IPS DF 19.7 (cell line): ENCODE data around the gene SPSB2.
A peak's percentile ranks its signal among the peaks of the same experiment; 100 is the strongest.

Experiments used
- DNase-seq: peaks from one replicate; pipeline ENCODE4 v3.0.0-alpha.2; 2013; ENCODE audit warnings: low read depth, low spot score

The SPSB2 gene

GRCh38 chr12:6851153-6851920 lies 21.8 kb downstream of the SPSB2 start, which contains the start of gene CDCA3:
TSS of gene CDCA3 (minus strand) at chr12:6851286. CDS start at chr12:6850952, 334 bp downstream.
- peak; percentile 98 for DNase-seq

GRCh38 chr12:6850796-6851152 lies 22.3 kb downstream of the SPSB2 start:
- no peak for DNase-seq

GRCh38 chr12:6849976-6850560 lies 23.0 kb downstream of the SPSB2 start:
- no peak for DNase-seq

- DNase-seq = no peak
Observed at GRCh38 chr12:6849427-6849826, 23.7 kb downstream of the SPSB2 start.

- no peak for DNase-seq
Observed at GRCh38 chr12:6847676-6848075, 25.4 kb downstream of the SPSB2 start.

GRCh38 chr12:6846316-6846869 lies 26.7 kb downstream of the SPSB2 start:
- DNase-seq = no peak

- DNase-seq = no peak
Observed at GRCh38 chr12:6845395-6845794, 27.7 kb downstream of the SPSB2 start.

GRCh38 chr12:6843118-6843902 lies 29.8 kb downstream of the SPSB2 start:
- DNase-seq = no peak

- DNase-seq = no peak
Observed at GRCh38 chr12:6842075-6842474, 31.0 kb downstream of the SPSB2 start.

- DNase-seq = no peak
Observed at GRCh38 chr12:6840761-6841515, 32.2 kb downstream of the SPSB2 start, which contains the start of gene GNB3. TSS of gene GNB3 (plus strand) at chr12:6840925. CDS start at chr12:6841288, 363 bp downstream.

- no peak for DNase-seq
Observed at GRCh38 chr12:6840330-6840729, 32.8 kb downstream of the SPSB2 start.

- no peak for DNase-seq
Observed at GRCh38 chr12:6839482-6840201, 33.5 kb downstream of the SPSB2 start.

- no peak for DNase-seq
Observed at GRCh38 chr12:6838854-6839253, 34.2 kb downstream of the SPSB2 start.

- no peak for DNase-seq
Observed at GRCh38 chr12:6837370-6838060, 35.6 kb downstream of the SPSB2 start.

- no peak for DNase-seq
Observed at GRCh38 chr12:6836851-6837250, 36.3 kb downstream of the SPSB2 start.

GRCh38 chr12:6834873-6835272 lies 38.2 kb downstream of the SPSB2 start:
- DNase-seq = no peak

- DNase-seq = no peak
Observed at GRCh38 chr12:6834254-6834653, 38.8 kb downstream of the SPSB2 start.

GRCh38 chr12:6833189-6833890 lies 39.8 kb downstream of the SPSB2 start:
- DNase-seq = no peak

- no peak for DNase-seq
Observed at GRCh38 chr12:6832125-6832524, 41.0 kb downstream of the SPSB2 start.
